OCI-M2 (cell line): ENCODE measurements around the gene LIN7A.

Experiments used
- DNase-seq: peaks from one replicate; lab custom pipeline; 2025; ENCODE audit not compliant: unreplicated experiment; lab: John Stamatoyannopoulos, UW

LIN7A gene

DNA sequence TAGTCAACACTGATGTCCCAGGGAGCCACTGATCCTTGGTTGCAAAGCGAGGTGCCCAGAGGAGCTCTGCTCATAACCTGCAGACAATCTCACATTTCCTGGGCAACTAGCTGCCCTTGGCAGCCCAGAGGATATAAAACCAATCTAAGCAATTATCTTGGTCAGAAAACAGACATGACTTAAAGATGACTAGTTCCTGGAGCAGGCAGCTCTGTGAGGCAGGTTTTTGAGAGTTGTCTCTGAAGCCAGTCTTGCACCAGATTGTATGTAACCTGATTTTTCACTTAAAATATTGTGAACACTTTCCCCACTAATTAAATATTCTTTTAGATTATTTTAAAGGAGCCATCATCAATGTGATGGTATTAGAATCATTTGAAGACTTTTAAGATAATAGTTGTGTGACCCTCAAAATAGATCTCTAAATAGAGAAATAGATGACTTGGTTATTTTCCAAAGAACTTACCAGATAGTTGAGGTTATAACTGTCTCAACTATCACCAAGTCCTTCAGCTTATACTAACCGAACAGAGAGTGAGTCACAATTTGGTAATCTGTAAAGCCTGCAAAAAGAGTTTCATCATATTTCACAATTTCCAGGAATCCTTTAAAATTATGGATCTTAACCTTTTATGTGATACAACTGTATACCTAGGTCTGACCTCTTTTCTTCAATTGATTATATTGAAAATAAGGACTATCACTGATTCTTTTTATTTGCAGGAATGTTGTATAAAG is 75.9 kb downstream of the LIN7A start:
- DNase-seq, result no peak

DNA sequence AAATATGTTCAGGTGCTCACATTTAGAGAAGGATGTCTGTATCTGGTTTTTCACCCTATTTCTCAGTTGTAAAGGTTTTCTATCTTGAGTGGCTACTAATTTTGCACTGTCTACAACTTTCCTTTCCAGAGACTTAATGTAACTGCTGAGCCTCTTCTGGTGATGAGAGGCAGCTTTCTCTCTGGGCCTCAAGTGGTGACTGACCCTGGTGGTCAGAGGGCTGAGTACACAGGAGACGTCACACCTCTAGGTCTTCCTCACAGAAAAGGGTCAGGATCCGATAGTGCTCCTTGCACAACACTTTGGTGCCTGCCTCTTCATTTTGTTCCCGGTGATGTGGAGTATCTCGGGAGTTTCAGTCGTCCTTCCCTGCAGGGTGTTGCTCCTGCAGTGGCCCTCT is 76.8 kb downstream of the LIN7A start:
- no peak for DNase-seq

DNA sequence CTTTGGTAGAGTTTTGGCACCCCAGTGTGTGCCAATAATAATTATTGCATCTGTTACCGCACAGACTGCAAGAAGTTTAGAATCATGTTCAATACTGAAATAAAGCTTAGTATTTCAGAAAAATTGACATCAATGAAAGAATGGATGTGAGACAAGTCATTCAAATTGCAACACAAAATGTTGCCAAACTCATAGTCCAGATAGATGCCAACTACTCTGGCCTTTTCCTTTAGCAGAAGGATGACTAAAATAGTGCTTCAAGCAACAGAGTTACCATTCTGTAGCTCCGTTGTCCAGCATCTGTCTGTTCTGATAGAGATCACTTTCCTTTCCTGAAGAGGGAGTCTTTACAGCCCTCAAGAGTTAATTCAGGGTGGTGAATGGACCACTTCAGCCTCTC is 77.5 kb downstream of the LIN7A start:
- no peak for DNase-seq

DNA sequence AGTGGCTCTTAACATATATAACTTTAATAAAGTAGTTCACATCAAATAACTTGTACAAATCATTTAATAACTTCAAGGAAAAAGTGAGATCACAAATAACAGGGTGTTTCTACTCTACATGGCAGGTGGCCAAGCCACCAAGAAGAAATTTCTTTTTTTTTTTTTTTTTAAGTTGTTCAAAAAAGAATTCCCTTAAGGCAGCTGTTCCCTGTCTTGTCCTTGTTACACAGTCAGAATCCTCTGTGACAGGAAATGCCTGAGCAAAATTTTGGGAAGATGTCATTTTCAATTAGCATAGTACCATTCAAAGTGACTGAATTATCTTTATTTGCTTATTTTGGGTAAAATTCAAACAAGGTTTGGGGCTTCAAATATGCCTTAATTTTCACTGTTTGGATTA is 79.4 kb downstream of the LIN7A start:
- no peak for DNase-seq

DNA sequence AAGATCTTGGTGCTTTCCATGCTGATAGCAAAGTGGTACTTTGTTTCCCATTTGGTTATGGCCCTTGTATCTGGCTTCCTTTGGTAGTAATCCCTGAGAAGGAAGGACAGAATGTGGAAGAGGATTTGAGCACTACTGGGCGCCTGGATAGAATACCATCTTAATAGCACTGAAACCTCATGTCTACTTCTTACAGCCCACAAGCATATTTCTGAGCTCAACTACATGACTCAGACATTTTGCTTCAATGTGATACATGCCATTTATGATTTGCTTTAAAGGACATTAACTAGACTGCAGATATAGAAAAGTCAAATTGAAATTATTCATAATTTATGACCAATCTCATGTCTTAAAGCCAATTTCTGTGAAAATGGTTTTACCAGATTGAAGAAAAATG is 80.4 kb downstream of the LIN7A start:
- DNase-seq, result no peak

DNA sequence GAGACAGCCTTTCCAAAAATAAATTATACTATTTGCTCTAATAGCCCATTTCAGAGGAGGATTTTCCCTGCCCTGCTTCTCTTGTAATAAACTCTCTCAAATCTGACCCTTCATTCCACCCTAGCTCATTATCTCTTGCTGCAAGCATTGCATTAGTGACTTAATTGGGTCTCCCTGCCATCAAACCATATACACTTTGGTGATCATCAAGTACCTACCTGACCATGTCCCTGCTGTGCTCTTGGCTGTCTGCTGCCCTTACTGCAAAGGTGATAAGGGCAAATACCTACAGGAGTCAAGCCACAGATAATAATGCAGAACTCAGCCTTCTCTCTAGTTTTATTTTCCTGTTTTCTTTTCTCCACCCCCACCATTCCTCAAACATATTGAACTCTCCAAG is 88.4 kb downstream of the LIN7A start:
- no peak for DNase-seq

DNA sequence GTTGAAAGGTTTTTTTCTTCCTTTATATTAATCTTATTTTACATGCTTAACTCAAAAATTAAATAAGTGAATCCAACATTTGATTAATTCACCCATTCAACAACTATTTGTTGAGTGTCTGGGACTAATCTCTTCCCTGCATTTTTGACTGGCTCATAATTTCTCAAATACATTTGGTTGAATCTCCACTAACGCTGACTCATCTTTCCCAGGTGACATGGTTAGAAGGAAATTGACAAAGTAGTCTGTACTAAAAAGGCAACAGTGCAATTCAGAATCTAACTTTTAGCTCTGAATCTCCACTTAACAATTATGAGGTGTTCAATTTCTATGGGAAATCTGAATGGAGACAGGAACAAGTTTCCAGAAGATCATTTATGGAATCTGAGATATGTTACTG is 88.9 kb downstream of the LIN7A start:
- DNase-seq, result no peak

DNA sequence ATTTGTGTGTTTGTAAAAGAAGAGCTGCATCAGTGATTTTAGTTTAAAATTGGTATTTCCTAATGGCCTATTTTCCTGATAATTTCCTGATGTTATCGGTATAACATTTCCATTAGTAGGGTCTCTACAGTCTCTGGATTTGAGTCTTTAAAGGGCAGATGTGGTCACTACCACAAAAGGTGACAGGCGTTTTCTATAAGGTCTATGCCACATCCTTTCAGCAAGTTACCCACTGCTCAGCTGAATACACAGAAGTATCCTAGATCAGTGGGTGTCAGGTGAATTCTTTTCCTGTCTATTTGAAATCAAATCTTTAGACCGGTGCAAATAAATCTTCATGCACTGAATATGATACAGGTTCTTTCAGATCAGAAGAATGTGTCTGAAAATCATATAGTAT is 90.2 kb downstream of the LIN7A start:
- DNase-seq, result no peak

DNA sequence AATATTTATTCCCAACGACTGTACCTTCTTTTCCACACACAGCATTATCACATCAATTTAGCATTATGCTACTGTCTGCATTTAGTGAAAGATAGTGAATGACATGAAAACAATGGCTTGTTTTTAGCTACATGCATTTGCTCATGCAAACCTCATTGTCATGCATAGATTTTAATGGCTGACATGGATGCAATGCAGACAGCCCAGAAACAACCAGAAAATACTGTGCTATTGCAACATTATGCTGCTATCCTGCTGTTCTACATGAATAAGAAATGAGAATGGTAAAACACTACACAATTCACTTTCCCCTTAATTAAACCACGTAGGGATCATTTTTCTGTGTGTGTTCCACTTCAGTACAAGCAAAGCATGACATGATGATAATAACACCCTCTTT is 90.8 kb downstream of the LIN7A start:
- no peak for DNase-seq

DNA sequence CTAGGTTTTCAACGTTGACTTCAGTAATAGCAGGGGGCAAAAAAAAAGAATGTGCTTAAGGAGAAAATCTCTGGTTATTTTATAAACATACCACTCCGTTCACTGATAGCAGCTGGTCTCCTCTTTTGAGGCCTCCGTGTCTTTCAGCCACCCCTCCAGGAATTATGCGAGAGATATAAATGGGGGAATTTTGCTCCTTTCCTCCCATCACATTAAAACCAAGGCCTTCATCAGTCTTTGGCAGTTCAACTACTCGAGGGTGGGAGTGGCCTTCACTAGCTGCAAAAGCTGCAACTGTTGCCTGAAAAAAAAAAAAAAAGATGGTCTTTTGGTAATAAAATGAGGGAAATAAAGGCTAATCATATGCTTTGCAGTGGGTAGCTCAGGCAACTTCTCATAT is 92.1 kb downstream of the LIN7A start:
- no peak for DNase-seq

DNA sequence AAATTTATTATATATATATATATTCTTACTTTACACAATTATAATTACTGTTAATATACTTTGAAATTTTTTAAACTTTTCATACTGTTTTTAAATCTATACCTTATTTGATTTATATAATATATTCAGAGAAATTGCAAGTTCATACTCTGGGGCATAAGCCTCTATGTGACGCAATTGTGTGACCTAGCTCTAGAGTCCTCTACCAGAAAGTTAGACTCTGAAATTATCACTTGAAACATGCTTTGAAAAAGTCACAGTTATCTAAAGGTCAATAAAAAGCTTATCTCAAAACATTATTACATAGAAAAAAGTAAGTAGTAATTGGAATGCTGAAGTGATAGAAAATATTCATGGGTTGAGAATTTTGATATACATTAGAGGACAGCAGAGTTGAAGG is 93.8 kb downstream of the LIN7A start:
- no peak for DNase-seq

DNA sequence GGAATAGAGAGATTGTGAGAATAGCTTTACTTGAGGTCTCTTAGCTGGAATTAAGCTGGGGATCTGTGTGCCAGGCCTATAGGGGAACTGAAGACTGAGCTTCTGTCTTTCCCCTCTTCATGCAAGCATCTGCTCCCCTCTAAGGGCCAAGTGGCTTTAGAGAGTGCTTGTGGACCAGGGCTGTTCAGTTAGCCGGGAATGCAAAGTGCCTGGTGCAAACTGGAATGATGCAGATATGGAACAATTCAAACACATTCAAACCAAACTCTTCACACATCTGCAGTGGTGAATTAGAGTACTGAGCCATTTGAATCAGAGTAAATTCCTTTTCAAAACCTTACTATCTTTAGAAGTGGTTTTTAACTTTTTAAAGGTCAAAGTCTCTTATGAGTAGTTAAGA is 99.0 kb downstream of the LIN7A start:
- DNase-seq, result no peak

DNA sequence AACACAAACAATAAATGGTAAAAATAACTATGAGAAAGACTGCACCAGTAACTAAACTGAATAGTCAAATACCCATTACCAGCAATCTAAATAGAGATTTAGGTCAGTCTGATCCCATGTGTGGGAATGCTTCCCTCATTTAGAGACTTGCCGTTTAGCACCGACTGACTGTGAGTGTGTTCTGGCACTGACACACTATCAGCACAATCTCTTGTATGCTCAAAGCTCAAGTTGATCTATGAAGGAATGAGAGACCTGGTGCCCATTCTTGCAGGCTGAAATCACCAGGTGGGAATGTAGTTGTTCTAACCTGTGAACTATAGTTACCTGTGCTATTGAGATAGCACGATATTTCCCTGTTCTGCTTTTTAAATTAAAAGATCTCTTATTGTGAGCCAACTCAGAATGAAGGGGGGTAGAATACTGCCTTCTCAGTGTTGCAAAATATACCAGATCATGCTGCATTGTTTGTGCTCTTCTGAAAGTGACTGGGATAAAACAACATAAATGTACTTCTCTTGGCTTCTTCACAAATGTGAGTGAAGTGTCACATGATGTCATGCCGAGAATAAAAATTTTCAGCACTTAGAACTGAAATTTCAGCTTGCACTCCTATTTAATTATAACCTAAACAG is 99.6 kb downstream of the LIN7A start:
- no peak for DNase-seq

DNA sequence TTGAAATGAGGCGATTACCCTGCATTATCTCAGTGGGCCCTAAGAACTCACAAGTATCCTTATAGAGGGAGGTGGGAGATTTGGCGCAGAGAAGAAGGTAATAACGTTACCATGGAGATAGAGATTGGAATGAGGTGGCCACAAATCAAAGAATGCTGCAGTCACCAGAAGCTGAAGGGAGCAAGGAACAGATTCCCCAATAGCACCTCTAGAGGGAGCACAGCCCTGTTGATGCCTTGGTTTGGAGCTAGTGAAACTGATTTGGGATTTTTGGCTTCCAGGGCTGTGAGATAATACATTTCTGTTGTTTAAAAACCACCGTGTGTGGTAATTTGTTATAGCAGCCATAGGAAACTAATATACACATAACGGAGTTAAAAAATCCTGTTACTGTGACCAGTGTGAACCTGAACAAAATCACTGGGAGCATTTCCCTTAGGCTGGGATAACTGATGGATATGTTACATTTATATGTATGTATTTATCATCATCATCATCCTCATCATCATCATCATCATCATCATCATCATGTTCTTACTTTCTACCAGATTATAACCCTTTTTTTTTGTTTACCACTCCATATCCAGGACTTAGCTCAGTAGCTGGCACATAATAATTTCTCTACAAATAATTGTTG is 100.3 kb downstream of the LIN7A start:
- no peak for DNase-seq

DNA sequence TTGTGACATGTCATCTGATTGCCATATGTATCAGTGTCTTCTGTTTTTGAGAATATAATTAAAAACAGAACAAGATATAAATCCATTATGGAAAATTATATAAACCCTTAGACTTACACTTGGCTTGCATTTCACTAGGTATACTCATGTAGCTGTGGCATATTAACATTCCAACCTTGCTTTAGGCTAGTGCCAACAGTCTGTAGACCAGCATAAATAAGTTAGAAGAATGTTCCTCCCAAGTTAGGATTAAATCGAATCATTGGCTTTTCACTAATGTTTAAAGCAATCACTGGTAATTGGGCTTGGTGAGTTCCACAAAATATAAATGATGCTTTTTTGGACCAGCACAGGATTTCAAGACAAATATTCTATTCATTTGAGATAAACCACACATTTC is 103.0 kb downstream of the LIN7A start:
- DNase-seq, result no peak

DNA sequence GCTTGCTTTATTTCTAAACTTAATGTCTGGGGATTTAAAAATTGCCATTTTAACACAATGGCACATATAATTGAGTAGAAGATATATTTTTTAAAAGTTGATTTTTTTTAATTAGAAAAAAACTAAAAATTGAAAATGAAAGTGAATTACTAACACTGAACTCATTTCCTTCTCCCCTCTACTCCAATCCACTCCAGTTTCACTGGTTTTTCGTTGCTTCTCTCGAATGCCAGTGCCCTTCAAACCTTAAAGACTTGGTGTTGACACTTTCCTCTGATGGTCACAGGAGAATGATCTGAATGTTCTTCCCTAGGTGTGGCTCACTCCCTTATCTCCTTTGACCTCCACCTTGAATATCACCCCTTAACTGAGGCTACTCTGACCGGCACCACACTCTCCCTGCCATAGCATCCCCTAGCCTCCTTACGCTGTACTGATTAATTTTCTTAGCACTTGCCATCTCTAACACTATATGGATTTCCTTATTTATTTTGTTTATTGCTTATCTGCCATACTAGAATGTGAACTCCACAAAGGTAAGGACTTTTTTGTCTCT is 107.1 kb downstream of the LIN7A start:
- DNase-seq, result no peak

DNA sequence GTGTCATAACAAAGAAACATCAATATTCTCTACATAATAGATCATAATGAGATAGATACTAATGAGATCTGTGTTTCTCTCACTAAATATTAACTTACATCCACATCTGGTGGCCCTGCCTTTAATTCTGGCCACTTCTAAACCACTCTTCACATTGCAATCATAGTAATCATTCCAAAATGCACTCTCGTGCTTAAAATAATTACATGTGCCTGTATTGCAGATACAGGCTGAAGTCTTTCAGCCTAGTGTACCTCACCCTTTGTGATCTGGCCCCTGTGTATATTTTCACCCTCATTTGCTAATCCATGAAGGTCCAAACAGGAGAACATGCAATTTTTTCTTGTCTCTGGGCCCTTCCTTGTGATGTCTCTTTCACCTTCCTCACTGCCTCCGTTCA is 108.0 kb downstream of the LIN7A start:
- DNase-seq, result no peak

DNA sequence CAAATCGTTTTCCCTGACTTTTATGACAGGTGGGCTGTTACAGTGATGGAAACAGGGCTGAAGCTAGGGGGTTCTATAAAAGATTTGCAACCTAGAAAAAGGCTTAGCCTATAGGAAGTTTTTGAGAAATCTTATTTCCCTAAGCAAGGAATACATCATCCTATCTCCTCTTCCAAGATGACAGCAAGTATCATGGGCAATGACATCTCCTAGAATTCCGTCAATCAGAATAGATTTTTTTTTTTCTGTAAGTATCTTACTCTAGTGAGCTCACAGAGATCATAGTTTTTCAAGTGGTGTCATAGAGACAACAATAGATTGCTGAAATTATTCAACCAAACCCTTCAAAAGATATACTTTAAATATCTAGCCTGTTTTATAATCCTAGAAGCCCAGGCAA is 112.2 kb downstream of the LIN7A start:
- DNase-seq, result no peak

DNA sequence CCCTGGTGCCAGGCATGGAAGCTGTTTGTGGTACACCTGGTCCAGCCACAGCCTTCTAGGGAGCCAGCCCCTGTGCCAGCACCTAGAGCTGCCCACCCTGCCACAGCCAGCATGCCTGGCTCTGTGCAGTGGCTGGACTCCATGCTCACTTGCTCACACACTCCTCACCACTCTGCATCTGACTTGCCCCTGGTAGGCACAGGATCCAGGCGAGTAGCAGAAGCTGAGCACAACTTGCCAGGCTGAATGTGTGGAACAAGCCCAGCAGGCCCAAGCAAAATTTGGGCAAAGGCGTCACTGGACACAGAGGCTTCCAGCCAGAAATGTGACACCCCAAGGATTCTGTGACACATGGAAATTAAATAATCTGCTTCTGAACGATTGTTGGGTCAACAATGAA is 114.3 kb downstream of the LIN7A start:
- no peak for DNase-seq

DNA sequence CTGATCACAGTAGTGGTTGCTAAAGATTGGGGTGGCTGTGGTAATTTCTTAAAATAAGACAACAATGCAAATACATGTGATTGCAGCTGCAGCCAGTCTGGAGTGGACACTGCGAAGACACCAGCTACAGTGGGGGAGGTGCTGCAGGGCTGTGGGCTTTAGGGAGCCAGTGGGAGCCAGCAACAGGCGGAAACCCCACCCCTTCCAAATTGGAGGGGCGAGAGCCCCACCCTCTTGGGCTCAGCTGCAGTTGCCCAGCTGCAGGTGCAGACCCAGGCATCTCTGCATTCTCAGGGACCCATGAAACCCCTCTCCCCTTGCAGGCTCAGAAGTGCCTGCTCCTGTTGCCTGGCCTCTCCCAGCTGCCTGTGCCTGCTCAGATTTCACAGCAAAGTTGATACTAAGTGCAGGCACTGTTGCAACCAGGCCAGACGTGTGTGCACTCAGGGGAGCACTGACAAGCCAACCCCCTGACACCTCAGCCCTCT is 116.2 kb downstream of the LIN7A start:
- no peak for DNase-seq

DNA sequence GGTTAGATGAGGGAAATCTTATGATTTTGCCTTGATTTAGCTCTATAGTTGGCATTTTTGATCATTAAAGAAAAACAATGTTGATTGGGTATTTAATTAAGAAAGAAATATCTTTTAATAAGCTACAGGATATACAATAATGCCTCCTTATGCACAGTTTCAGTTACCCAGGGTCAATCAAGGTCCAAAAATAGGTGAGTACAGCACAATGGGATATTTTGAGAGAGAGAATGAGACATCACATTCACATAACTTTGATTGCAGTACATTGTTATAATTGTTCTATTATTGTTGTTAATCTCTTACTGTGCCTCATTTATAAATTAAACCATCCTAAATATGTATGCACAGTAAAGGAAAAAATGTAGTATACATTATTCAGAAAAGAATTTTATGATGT is 118.9 kb downstream of the LIN7A start:
- no peak for DNase-seq

DNA sequence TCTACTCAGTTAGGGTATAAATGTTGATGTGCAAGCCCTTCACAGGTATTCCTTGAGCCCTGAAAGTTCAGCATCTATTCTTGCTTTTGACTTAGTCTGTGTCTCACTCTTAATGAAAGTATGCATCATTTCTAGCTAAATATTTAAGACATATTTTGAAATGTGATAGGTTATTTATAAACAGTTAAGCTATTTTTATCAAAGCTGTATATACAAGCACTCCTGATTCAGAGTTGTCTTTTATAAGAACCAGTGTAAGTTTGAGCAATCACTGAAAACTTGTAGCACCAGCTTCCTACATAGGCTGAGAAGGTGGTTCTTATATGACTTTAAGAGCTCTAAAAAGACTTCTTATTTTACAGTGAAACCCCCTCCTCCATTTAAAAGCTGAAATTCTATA is 122.4 kb downstream of the LIN7A start:
- no peak for DNase-seq
